ENCODE results near the gene MSTN.

DNA sequence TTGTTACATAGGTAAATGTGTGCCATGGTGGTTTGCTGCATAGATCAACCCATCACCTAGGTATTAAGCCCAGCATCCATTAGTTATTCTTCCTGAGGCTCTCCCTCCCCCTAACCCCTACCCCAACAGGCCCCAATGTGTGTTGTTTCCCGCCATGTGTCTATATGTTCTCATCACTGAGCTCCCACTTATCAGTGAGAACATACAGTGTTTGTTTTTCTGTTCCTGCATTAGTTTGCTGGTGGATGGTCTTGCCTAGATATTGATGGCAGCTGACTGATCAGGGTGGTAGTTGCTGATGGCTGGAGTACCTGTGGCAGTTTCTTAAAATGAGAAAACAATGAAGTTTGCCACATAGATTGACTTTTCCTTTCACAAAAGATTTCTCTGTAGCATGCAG is 34.6 kb upstream of the MSTN start:
- TF ChIP-seq CTCF (IDR thresholded peaks at IDR 0.05) (no peak), POLR2A (IDR thresholded peaks at IDR 0.05) (no peak)

Measured in adrenal gland (tissue), 5 donors.